GM18909 (cell line): ENCODE data around the gene PRH2.

Source experiments
- ATAC-seq: cut with Tn5 transposase; IDR thresholded peaks from one replicate; pipeline ENCODE4 v1.9.1; 2021; ENCODE audit warnings: mild to moderate bottlenecking; ENCODE audit not compliant: unreplicated experiment, poor library complexity

The PRH2 gene

GRCh38 chr12:10928746-10929286 is at the start of gene PRH2:
PRH2 (plus strand) TSS chr12:10929236; CDS start chr12:10929274, 38 bp downstream.
- ATAC-seq = no peak

GRCh38 chr12:10884086-10884725 is 44.8 kb upstream of the PRH2 start, which contains the start of gene PRH1:
PRH1 (minus strand) TSS chr12:10884255; CDS start chr12:10884217, 38 bp downstream.
- ATAC-seq = no peak

GRCh38 chr12:10889226-10889625 is 39.8 kb upstream of the PRH2 start:
- no peak for ATAC-seq

GRCh38 chr12:10891937-10892336 is 37.1 kb upstream of the PRH2 start:
- ATAC-seq = no peak

- no peak for ATAC-seq
These were observed 32.2 kb upstream of the PRH2 start for GRCh38 chr12:10896854-10897253.

GRCh38 chr12:10900530-10900929 is 28.5 kb upstream of the PRH2 start:
- no peak for ATAC-seq

GRCh38 chr12:10900972-10901371 is 28.1 kb upstream of the PRH2 start:
- ATAC-seq = no peak

- ATAC-seq = no peak
These were observed 27.6 kb upstream of the PRH2 start for GRCh38 chr12:10901427-10901826.

- no peak for ATAC-seq
These were observed 24.4 kb upstream of the PRH2 start for GRCh38 chr12:10904686-10905085.

GRCh38 chr12:10909462-10909861 is 19.6 kb upstream of the PRH2 start, which contains the start of gene TAS2R13:
TAS2R13 (minus strand) TSS chr12:10909562; CDS start chr12:10909298, 264 bp downstream.
- no peak for ATAC-seq

- no peak for ATAC-seq
These were observed 18.7 kb upstream of the PRH2 start for GRCh38 chr12:10910380-10910779.

- ATAC-seq = no peak
These were observed 9.2 kb upstream of the PRH2 start for GRCh38 chr12:10919809-10920208.

GRCh38 chr12:10926269-10926668 is 2.8 kb upstream of the PRH2 start:
- ATAC-seq = no peak

GRCh38 chr12:10936506-10936905 is 7.5 kb downstream of the PRH2 start:
- no peak for ATAC-seq

GRCh38 chr12:10939163-10939562 is 10.1 kb downstream of the PRH2 start, which contains the start of gene TAS2R14:
TAS2R14 (minus strand) TSS chr12:10939263; CDS start chr12:10939207, 56 bp downstream.
- ATAC-seq = no peak

- no peak for ATAC-seq
These were observed 11.4 kb downstream of the PRH2 start for GRCh38 chr12:10940389-10940788.

GRCh38 chr12:10941369-10941768 is 12.3 kb downstream of the PRH2 start:
- ATAC-seq = no peak

GRCh38 chr12:10941916-10942607 is 13.0 kb downstream of the PRH2 start:
- ATAC-seq = no peak

- no peak for ATAC-seq
These were observed 14.1 kb downstream of the PRH2 start for GRCh38 chr12:10943167-10943566.

- no peak for ATAC-seq
These were observed 23.6 kb downstream of the PRH2 start for GRCh38 chr12:10952645-10953044.

GRCh38 chr12:10956085-10956484 is 27.0 kb downstream of the PRH2 start:
- ATAC-seq = no peak
